HepG2 (cell line): Measurements from ENCODE around the gene PRSS36. TPM values are rescaled to one million over a fixed set of nuclear protein-coding genes. Genes with fewer than 3 reads are reported as not detected.

Experiments
- AKNA ChIP-seq: sonication (generic); formaldehyde crosslinking; IDR thresholded peaks from 2 replicates; pipeline ENCODE4 v1.4.0; 2020; ENCODE audit warnings: missing genetic modification reagents, borderline replicate concordance
- ATF4 ChIP-seq, 2 experiments: fragments of 450-650 bp in 1 of 2; sonication (generic) in 1 of 2; formaldehyde crosslinking; IDR thresholded peaks; 2 replicates each; pipeline versions ENCODE4 v1.5.0 to v1.8.0; 2020 to 2022; ENCODE audit warnings: mild to moderate bottlenecking in 1 of 2, missing genetic modification reagents in 1 of 2
- ELF1 ChIP-seq: sonication (generic); formaldehyde crosslinking; IDR thresholded peaks from 2 replicates; pipeline ENCODE4 v1.4.0; 2020; ENCODE audit warnings: missing genetic modification reagents
- GATAD2A ChIP-seq: IDR thresholded peaks from 2 replicates; pipeline ENCODE4 v1.6.1; 2016
- GMEB1 ChIP-seq: sonication (generic); formaldehyde crosslinking; IDR thresholded peaks from 2 replicates; pipeline ENCODE4 v1.5.1; 2020; ENCODE audit warnings: missing genetic modification reagents, mild to moderate bottlenecking, borderline replicate concordance
- HNRNPK ChIP-seq: fragments of 200-400 bp; formaldehyde crosslinking; IDR thresholded peaks from 2 replicates; pipeline ENCODE4 v1.6.1; 2018; ENCODE audit warnings: low read length, low read depth, moderate library complexity, mild to moderate bottlenecking; ENCODE audit not compliant: poor library complexity, severe bottlenecking
- KDM2A ChIP-seq: sonication (generic); formaldehyde crosslinking; IDR thresholded peaks from 2 replicates; pipeline ENCODE4 v1.4.0; 2020; ENCODE audit warnings: low read depth, missing genetic modification reagents, borderline replicate concordance
- MEF2D ChIP-seq: sonication (generic); formaldehyde crosslinking; IDR thresholded peaks from 2 replicates; pipeline ENCODE4 v1.5.1; 2020; ENCODE audit warnings: mild to moderate bottlenecking, missing genetic modification reagents
- MXD4 ChIP-seq: IDR thresholded peaks from 2 replicates; pipeline ENCODE4 v1.6.1; 2016; ENCODE audit warnings: mild to moderate bottlenecking, missing biosample characterization, missing genetic modification reagents
- PTBP1 ChIP-seq: fragments of 200-400 bp; formaldehyde crosslinking; IDR thresholded peaks from 2 replicates; pipeline ENCODE4 v1.6.1; 2018; ENCODE audit warnings: low read length, low read depth; ENCODE audit not compliant: poor library complexity, severe bottlenecking
- SOX13 ChIP-seq, 3 experiments: fragments of 450-650 bp in 1 of 3; sonication (generic) in 1 of 3; formaldehyde crosslinking in 1 of 3; IDR thresholded peaks in 2 of 3; conservative IDR thresholded peaks in 1 of 3; 2 replicates each; pipeline versions ENCODE4 v1.5.0 to v1.6.1; 2016 to 2020; ENCODE audit warnings: antibody characterized with exemption in 1 of 3, mild to moderate bottlenecking in 1 of 3, missing compliant biosample characterization in 1 of 3, missing genetic modification reagents in 1 of 3, moderate library complexity in 1 of 3
- SPEN ChIP-seq: sonication (generic); formaldehyde crosslinking; IDR thresholded peaks from 2 replicates; pipeline ENCODE4 v1.5.1; 2020; ENCODE audit warnings: low read depth, mild to moderate bottlenecking, missing genetic modification reagents
- TEF ChIP-seq: sonication (generic); formaldehyde crosslinking; IDR thresholded peaks from 2 replicates; pipeline ENCODE4 v1.5.0; 2020; ENCODE audit warnings: missing genetic modification reagents
- ZBTB43 ChIP-seq: sonication (generic); formaldehyde crosslinking; conservative IDR thresholded peaks from 2 replicates; pipeline ENCODE4 v1.4.0; 2020; ENCODE audit warnings: missing genetic modification reagents
- ZNF136 ChIP-seq: sonication (generic); formaldehyde crosslinking; IDR thresholded peaks from 2 replicates; pipeline ENCODE4 v1.8.1; 2022; ENCODE audit warnings: low read depth, mild to moderate bottlenecking, moderate library complexity, missing genetic modification reagents
- ZNF160 ChIP-seq: sonication (generic); formaldehyde crosslinking; IDR thresholded peaks from 2 replicates; pipeline ENCODE4 v1.8.0; 2022; ENCODE audit warnings: mild to moderate bottlenecking, inconsistent platforms, missing genetic modification reagents
- ZNF331 ChIP-seq: sonication (generic); formaldehyde crosslinking; IDR thresholded peaks from 2 replicates; pipeline ENCODE4 v1.4.0; 2020; ENCODE audit warnings: missing genetic modification reagents
- ZNF850 ChIP-seq: sonication (generic); formaldehyde crosslinking; conservative IDR thresholded peaks from 2 replicates; pipeline ENCODE4 v1.9.0; 2021; ENCODE audit warnings: mild to moderate bottlenecking, missing genetic modification reagents
- polyA plus RNA-seq, 8 experiments: library from polyadenylated mRNA; depleted of rRNA in 3 of 8; stranded (reverse) in 7 of 8; unstranded in 1 of 8; fragments of >200 nt; fragmentation: Illumina TruSeq in 4 of 8; extraction: Trizol in 4 of 8; gene quantifications; 2 replicates each; pipeline versions ENCODE4 v1.2.1 to v1.2.3, GENCODE V29; 2011 to 2016; ENCODE audit warnings: low read depth in 4 of 8, missing spikeins in 1 of 8, mixed read lengths in 1 of 8; ENCODE audit not compliant: insufficient read depth in 1 of 8
- total RNA-seq, 5 experiments: library from RNA; depleted of rRNA; stranded (reverse); fragments of >200 nt; fragmentation: Illumina TruSeq; extraction: Trizol; gene quantifications; 2 replicates each; pipeline ENCODE4 v1.2.3, GENCODE V29; 2016; ENCODE audit warnings: low read depth in 1 of 5

PRSS36 gene
- total and polyA plus RNA-seq, 2 of the 13 experiments (the other 11 are each of a cell fraction or from before 2014, with no cell fraction given): 1.5 to 2.1 TPM

- TF ChIP-seq HNRNPK (peak; percentile 69), SOX13 (IDR thresholded peaks at IDR 0.05) (peak; percentile 18; the same call in 1 of the 2 replicates), SOX13 (CRISPR knock-in tag; conservative IDR thresholded peaks at IDR 0.05 in 1 of 2, IDR thresholded peaks at IDR 0.05 in 1 of 2) (no peak; a peak in 1 of 4 replicates), AKNA (CRISPR knock-in tag) (peak; percentile 87), ZNF331 (peak; percentile 91), ELF1 (CRISPR knock-in tag) (peak; percentile 77), MEF2D (CRISPR knock-in tag) (no peak; the same call in none of the 2 replicates), SPEN (peak; percentile 15), PTBP1 (no peak), MXD4 (CRISPR knock-in tag) (peak; percentile 78), ATF4 (CRISPR knock-in tag; IDR thresholded peaks at IDR 0.05) (peak in 1 of 2 experiments; percentile 63; a peak in 2 of 4 replicates), ZNF160 (CRISPR knock-in tag) (no peak; the same call in 1 of the 2 replicates), ZNF136 (CRISPR knock-in tag) (peak; percentile 94), ZNF850 (CRISPR knock-in tag) (no peak; the same call in 1 of the 2 replicates), TEF (CRISPR knock-in tag) (peak; percentile 52; the same call in 1 of the 2 replicates), GATAD2A (CRISPR knock-in tag) (peak; percentile 39), GMEB1 (CRISPR knock-in tag) (peak; percentile 91), KDM2A (CRISPR knock-in tag) (peak; percentile 69; the same call in 1 of the 2 replicates), ZBTB43 (CRISPR knock-in tag) (peak; percentile 78)
These were observed 30.0 kb upstream of the PRSS36 start, which contains the start of gene FUS (continued) for GRCh38 chr16:31179747-31180459.
